Suppressor macrophage treated with lipopolysaccharide for 4 hours (primary cell): ENCODE measurements around the gene FLRT2.

ENCODE experiments used
- DNase-seq: peaks from one replicate; pipeline ENCODE4 v3.0.0-alpha.2; 2020

FLRT2 gene

DNA sequence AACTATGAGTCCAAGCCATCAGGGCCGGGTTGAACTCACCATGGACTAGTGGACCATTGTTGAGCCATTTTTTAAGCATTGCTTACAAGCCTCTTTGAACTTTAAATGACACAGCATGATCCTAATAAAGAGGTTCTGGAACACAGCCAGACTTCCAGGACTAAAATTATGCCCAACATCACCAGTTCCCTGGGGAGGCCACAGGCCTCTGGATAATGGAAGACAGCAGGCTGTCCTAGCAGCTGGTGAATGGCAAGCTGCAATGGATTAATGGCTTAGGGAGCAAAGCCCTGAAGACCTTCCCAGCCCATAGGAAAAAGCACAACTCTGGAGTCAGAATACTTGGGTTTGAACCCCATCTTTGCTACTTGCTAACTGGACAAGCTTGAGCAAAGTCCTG is 71.3 kb downstream of the FLRT2 start:
- DNase-seq: no peak

DNA sequence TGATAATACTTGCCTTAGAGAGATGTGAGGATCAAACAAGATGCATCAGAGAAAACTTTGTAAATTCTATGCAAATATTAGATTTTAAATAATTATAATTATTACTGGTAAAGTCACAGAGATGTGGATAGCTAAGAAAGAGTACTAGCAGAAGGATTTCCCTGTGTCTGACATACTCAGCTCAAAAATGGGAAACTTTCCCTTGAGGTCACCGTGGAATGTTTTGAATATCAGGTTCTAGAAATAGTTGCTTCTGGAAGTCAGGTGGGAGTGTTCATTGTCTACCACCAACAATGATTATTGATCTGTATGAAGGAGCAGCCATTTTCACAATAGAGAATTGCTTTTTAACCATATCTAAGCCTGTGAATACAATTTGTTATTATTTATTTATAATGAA is 71.7 kb downstream of the FLRT2 start:
- DNase-seq: no peak

DNA sequence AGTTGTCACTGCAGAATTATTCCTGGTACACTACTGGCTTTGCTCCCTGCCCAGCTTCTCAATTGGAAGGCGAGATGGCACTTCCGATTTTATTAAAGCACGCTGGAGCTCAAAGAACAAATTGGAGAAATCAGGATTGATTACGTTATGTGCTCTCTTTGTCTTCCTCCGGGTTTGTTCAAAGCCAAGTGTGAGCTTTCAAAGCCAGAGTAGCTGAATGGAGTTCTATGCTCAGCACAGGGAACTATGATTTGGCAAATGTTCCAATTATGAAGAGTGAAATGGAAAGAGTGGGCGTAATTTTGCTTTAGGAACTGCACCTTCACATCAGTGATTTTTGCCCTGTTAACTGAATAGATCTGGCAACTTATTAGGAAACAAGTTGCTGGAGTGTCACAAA is 72.4 kb downstream of the FLRT2 start:
- no peak for DNase-seq

DNA sequence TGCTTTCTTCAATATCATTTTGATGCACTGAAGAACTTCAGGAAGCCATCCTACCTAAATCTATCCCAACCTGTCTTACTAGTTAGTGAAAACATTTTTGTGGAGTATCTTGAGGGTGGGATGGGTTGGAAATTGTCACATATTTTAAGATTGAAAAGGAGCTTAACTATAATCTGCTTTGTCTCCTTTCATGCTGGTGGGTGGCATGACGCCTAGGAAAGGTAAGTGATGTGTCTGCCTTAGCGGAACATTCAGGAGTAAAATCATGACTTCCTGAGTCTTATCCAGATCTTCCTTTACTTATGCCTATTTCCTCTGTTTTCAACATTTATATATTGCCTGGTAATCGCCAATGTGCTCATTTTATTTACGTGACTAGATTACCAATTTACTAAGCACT is 74.1 kb downstream of the FLRT2 start:
- DNase-seq: no peak

DNA sequence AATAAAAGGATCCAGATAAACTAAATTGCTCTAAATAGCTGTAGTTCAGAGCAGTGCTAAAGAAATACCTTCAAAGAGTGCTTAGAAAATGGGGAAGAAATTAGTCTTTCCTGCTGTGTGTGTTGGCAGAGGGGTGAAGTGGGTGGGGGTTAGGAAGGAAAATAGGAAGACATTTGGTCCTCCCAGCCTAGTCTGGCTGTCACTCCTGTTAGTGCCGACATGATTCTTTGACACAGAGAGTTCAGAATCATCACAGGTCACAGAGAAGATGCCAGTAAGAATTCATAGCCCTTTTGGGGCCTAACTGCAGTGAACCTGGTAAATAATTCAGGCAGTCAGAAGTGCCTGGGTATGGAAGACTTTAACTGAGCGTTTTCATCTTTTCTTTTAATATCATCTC is 74.8 kb downstream of the FLRT2 start:
- DNase-seq: peak; percentile 31

DNA sequence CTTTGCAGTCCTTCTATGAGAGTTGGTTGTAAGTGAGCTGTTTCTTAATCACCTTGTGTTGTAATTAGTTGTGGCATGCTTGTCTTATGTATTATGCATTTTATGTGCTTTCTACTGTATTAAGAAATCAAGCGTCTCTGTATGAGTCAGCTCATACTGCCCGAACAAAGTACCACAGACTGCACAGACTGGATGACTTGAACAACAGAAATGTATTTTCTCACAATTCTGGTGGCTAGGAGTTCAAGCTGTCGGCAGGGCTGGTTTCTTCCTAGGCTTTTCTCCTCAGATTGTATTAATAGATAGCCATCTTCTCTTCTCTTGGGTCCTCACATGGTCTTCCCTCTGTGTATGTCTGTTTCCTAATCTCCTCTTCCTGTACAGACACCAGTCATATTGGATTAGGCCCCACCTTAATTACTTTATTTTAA is 77.7 kb downstream of the FLRT2 start:
- peak; percentile 85 for DNase-seq

DNA sequence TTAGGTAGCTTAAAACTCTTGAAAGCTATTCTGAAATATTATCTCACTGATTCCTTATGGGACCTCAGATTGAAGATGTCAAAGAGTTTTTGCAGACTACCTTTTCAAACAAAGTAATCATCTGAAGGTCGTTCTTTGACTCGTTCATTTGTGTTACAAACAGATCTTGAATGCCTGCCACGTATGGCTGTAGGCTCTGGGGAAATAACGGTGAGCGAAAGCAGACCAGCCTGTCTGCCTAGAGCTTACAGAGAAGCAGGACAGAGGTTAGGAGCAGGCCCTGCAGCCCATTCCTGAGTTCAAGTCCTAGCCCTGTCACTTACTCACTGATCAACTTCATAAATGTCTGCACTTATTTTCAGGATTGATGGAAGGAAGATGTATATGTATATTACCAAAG is 83.6 kb downstream of the FLRT2 start:
- DNase-seq: no peak

DNA sequence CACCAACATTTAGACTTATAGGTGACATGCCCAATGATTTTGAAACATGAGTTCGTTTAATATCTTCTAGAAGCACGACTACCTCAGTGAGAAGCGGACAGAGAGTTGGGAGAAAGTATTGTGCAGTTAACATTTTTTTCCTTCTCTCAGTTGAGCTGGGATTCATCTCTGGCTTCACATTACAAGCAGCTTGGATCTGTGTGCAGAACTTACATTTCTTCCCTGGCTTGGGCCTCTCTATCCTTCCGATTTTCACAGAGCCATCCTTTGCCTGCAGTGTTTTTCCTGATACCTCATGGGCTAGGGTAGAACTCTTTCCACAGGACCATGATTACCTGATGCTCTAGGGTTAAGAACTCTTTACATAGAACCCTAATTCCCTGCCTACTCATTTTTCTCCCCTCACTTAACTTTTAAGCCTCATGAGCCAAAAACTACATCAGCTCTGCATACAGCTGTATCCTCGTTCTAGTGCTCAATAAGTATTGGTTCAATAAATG is 86.5 kb downstream of the FLRT2 start:
- no peak for DNase-seq

DNA sequence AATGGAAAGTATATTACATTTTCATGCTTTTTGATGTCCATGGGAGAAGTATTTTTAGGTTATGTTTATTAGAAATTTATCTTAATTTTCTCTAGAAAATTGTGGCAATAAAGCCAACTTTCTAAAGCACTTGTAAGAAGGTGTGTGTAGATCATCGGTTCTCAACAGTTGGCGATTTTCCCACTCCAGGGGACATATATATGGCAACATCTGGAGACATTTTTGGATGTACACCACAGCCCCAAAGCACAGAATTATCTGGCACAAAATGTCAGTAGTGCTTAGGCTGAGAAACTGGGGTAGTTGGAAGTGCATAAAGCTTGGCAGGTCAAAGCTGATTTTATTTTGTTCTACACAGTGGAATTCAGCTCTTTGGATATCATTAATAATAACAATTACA is 86.9 kb downstream of the FLRT2 start:
- no peak for DNase-seq

DNA sequence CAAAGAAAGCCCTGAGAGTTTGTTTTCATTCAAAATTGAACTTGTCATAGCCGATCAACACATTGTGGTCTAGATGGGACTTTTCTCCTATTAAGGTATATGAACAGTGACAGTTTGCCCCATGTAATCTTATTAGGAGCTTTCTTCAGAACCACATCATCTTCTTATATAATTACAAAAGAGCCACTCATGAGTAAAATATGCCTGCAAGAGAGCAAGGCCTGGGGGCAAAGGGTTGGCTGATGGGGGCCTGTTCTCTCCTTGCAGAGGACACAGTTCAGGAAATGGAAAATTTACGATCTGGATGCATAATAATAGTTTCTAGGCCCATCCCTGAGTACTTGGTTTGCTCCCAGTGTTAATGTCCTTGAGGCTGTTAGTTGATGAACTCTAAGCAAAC is 87.8 kb downstream of the FLRT2 start:
- DNase-seq: no peak

DNA sequence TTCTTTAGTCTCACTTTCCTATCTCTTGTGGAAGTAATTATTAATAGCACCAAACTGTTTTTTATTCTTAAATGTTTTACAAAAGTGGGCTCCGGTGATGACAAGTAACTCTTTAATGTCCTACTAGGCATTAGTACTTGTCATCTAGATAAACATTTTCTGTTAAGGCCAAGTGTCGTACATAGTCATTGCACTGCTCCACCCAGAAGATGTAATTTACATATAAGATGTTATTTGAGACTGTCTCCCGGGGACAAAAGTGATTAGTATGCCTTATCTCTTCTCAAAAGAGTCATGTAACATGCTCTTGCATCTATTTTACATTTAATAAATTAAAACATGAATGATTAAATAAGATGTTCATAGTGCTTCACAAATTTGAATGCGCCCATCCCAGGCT is 88.4 kb downstream of the FLRT2 start:
- DNase-seq: no peak

DNA sequence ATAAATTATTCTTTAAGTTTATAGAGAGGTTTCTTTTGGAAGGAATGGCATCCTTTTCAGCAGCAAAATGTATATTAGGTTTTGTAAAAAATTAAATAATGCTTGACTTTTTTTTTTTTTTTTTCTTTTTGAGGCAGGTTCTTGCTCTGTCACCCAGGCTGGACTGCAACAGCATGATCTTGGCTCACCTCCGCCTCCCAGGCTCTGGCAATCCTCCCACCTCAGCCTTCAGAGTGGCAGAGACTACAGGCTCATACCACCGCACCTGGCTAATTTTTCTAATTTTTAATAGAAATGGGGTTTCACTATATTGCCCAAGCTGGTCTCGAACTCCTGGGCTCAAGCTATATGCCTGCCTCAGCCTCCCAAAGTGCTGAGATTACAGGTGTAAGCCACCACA is 89.0 kb downstream of the FLRT2 start:
- no peak for DNase-seq

DNA sequence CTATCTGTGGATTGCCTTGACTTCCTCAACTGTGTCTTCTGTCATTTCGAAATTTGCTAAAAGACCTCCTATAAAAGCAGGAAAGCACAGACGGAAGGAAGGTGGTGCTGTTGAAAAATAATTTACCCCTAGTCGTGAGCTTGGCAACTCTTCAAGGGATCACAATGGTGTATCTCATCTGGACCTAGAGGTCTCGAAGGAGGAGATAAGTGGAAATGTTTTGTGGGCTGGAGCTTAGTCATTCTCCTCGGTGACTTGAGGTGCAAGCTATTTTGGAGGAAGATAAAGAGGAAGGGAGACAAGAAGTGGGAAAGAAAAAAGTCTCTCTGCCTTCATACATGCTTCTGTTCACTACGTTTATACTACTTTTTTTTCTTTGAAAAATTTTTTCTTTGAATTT is 89.9 kb downstream of the FLRT2 start:
- peak; percentile 33 for DNase-seq

DNA sequence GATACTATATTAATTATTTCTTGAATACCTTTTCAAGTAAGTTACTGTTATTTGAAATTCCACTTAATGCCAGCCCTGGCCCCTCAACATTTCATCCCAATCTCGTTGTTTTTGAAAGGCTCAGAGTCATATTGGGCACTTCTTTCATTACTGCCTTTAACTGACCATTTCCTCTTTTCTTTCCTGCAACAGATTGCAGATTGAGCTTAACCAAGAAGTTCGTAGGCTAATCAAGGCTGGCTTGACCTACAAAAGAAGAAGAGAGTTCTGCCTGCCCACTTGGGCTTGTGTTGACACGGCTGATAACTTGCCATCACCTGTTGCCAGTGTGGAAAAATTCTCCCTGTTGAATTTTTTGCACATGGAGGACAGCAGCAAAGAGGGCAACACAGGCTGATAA is 91.0 kb downstream of the FLRT2 start:
- peak; percentile 53 for DNase-seq

DNA sequence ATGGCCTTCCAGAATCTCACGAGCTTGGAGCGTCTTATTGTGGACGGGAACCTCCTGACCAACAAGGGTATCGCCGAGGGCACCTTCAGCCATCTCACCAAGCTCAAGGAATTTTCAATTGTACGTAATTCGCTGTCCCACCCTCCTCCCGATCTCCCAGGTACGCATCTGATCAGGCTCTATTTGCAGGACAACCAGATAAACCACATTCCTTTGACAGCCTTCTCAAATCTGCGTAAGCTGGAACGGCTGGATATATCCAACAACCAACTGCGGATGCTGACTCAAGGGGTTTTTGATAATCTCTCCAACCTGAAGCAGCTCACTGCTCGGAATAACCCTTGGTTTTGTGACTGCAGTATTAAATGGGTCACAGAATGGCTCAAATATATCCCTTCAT is 92.2 kb downstream of the FLRT2 start:
- DNase-seq: no peak

DNA sequence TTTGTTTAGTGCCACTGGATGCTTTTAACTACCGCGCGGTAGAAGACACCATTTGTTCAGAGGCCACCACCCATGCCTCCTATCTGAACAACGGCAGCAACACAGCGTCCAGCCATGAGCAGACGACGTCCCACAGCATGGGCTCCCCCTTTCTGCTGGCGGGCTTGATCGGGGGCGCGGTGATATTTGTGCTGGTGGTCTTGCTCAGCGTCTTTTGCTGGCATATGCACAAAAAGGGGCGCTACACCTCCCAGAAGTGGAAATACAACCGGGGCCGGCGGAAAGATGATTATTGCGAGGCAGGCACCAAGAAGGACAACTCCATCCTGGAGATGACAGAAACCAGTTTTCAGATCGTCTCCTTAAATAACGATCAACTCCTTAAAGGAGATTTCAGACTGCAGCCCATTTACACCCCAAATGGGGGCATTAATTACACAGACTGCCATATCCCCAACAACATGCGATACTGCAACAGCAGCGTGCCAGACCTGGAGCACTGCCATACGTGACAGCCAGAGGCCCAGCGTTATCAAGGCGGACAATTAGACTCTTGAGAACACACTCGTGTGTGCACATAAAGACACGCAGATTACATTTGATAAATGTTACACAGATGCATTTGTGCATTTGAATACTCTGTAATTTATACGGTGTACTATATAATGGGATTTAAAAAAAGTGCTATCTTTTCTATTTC is 93.2 kb downstream of the FLRT2 start:
- no peak for DNase-seq

DNA sequence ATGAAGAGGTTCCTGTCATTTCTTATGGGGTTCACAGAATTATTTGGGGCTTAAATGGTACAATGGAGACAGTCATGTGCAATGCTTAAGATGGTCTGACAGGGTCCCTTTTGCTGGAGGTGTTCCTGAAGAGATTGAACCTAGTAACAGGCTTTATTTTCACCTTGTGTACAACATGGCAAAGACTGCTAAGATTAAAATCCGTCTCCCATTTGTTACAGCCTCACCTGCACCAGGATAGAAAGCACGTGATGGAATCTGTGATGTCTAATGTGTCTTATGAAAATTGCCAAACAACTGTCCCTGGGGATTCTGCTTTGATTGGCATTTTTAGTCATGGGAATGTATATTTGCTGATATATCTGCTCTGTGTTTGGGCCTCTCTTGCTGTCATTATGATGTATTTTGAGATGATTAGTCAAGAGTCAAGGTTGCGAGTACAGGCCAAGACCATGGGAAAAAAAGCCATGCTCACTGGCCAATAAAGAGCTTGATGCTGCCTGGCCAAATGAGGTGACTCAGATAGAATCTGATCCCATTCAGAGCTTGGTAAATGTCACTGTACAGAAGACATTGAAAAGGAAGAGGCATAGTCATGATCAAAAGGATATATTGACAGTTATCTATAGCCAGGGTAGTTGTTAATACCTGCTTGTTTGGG is 96.1 kb downstream of the FLRT2 start:
- DNase-seq: no peak

DNA sequence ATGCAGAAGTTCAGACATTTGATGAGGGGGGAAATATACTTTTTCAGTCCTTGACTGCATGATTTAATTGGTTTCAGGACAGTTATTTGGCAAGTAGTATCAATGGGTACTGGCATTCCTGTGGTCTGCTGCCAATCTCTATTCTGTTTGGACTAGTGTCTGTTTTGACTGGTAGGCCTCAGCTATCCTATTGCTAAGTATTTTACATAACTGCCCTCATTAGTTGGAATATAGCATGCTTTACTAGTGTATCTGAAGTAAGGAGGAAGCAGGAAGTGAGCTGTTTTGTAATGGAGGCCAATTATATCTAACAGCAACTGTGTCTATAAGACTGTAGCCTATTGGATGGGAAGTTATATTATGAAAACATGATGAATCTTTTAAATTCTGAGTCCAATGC is 104.3 kb downstream of the FLRT2 start:
- DNase-seq: no peak

DNA sequence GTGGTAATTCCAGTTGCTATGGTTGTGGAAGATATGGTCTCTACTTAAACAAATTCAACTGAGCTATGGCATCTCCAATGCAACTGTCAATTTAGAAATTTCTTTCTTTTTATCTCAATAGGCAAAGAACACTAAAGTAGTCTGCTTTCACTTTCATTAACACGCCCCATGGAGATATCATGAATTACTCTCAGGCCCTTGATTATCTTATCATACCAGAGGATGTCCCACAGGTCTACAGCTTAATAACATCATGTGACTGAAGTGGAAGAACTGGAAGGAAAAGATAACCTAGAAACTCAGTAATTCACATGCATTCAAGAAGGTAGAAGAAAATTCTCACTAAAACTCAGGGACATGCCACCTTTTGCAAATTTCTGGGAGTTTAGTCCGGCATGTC is 114.3 kb downstream of the FLRT2 start:
- no peak for DNase-seq

DNA sequence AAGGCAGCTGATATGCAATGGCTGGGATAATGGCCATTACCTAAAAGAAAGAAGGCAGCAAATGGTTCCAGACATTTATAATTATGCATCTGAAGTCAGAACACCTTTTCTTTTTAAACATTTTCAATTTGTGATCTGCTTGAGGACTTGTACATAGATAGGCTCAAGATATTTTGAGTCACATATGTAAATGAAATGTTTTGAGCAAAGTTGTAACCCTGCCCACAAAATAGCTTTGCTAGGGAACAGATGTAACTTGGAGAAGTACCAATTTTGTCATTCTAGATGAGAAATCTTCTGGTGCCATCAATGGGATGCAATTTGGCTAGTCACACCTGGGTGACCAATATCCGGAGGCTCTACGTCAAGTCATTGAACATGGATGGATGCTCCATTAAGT is 123.1 kb downstream of the FLRT2 start:
- DNase-seq: no peak

DNA sequence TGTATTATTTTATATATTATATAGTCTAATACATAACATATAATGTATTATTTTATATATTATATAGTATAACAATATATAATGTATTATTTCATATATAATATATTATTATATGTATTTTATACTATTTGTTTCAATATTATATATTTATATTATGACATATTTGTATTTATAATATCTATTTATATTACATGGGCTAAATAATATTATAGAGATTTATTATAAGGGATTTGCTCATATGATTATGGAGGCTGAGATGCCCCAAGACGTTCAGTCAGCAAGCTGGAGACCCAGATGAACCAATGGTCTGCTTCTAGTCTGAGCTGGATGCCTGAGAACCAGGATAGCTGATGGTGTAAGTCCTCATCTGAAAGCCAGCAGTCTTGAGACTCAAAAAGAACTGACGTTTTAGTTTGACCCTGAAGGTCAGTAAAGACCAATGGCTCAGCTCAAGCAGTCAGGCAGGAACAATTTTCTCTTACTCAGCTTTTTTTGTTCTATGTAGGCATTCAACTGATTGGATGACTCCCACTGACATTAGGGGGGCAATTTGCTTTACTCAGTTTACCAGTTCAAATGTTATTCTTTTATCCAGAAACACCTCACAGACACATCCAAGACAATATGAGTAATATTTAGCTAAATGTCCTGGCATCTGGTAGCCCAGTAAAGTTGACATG is 130.4 kb downstream of the FLRT2 start:
- DNase-seq: no peak

DNA sequence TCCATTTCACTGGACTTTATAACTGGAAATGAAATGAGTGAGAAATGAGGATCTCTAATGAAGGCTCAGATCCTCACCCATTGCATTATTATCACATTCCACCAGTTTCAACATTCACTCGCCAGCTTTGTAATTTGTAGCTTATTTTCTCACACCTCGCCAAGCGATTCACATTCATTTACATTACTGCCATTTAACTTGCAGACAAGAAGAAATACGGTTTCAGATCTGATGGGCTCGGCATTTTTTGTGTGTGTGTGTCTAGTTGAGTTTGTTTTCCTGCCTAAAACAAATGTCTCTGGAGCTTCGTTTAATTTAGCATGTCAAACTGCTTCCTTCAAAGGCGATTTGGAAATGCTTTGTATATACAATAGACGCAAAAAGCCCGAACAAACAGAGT is 132.2 kb downstream of the FLRT2 start:
- DNase-seq: no peak

DNA sequence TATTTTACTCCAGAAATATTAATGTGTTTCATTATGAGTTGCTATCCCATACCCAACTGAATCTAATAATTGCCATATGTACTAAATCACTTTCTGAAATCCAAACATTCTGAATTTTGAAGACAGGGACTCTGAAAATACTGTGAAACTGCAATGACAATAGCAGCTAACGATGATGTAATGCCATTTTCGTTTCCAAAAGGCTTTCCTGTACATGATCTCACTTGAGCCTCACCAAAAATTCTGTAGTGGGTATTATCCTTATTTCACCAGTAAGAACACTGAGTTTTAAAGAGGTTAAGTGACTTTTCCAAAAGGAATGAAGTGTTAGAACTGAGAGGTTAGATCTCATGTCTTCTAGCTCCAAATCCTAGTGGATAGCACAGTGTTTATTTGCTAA is 133.3 kb downstream of the FLRT2 start:
- no peak for DNase-seq

DNA sequence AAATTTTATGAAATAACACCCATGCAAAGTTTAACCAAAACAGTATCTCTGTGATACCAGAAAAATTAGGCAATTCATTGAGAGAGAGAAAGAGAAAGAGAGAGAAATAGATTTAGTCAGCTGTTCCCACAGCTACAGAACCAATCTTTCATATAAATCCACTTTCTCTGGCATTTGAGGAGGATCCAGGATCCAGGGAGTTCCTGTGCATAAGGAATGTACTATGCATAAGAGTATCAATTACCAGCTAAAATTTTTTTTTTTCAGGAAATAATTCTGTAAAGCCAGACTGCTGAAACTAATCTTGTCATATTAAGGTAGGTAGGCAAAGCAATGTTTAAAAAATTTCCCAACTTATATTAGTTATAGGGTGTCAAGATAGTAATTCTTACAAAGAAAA is 133.7 kb downstream of the FLRT2 start:
- no peak for DNase-seq
